Heart right ventricle (tissue), 16 donors: ENCODE data around the gene VWA7. TPM values are rescaled to one million over a fixed set of nuclear protein-coding genes. Genes with fewer than 3 reads are reported as not detected.

Experiments
- ATAC-seq, 8 donors: fragments of 200-7000 bp; cut with Tn5 transposase; one replicate each; pipeline ENCODE4 v1.9.1; 2020; ENCODE audit warnings: mild to moderate bottlenecking in 8 of 8, moderate library complexity in 8 of 8, moderate number of reproducible peaks in 1 of 8
- DNase-seq, 2 donors: peaks; one replicate each; pipeline ENCODE4 v3.0.0-alpha.2; 2020
- H3K27ac ChIP-seq, 10 donors: fragments of 200-600 bp; sonication (generic) in 2 of 10; one replicate each; pipeline versions ENCODE4 v1.5.0 to v1.8.0; 2020 to 2022; ENCODE audit warnings: mild to moderate bottlenecking in 3 of 10
- H3K27me3 ChIP-seq, 7 donors: fragments of 200-600 bp; one replicate each; pipeline ENCODE4 v1.8.0; 2021 to 2022; ENCODE audit warnings: mild to moderate bottlenecking in 2 of 7
- H3K36me3 ChIP-seq, 9 donors: fragments of 200-600 bp; sonication (generic) in 1 of 9; one replicate each; pipeline versions ENCODE4 v1.5.0 to v1.8.0; 2020 to 2022; ENCODE audit warnings: mild to moderate bottlenecking in 2 of 9
- H3K4me1 ChIP-seq, 9 donors: fragments of 200-600 bp; sonication (generic) in 1 of 9; one replicate each; pipeline versions ENCODE4 v1.5.0 to v1.8.0; 2020 to 2022; ENCODE audit warnings: mild to moderate bottlenecking in 4 of 9
- H3K4me3 ChIP-seq, 10 donors: fragments of 200-600 bp; sonication (generic) in 2 of 10; one replicate each; pipeline versions ENCODE4 v1.5.0 to v1.8.0; 2020 to 2022; ENCODE audit warnings: mild to moderate bottlenecking in 7 of 10, moderate library complexity in 2 of 10
- H3K9me3 ChIP-seq, 11 donors: fragments of 200-600 bp in 10 of 11; sonication (generic) in 2 of 11; one replicate each; pipeline versions ENCODE4 v1.5.0 to v1.8.0; 2013 to 2022; ENCODE audit warnings: mild to moderate bottlenecking in 2 of 11, control low read depth in 1 of 11, moderate library complexity in 1 of 11
- whole genome bisulfite sequencing, 2 donors: extraction: QIAGEN DNeasy Blood & Tissue Kit; methylation state at CpG; one replicate each; pipeline ENCODE4 v1.1.7; 2013; ENCODE audit warnings: inconsistent platforms in 1 of 2; 5-methylcytosine and 5-hydroxymethylcytosine counted together
- intact Hi-C, 10 donors: fragments of 100-400 bp; cut with DNase I; formaldehyde crosslinking; loops; one replicate each; pipeline versions ENCODE4 v1.11.1 to v1.14.2; 2022
- polyA plus RNA-seq, 2 donors: library from polyadenylated mRNA; stranded (reverse); fragments of 200-250 nt; gene quantifications; one replicate each; pipeline ENCODE4 v1.2.3, GENCODE V29; 2013
- total RNA-seq, 10 donors: library from RNA; stranded (reverse); fragmentation: NEBNext Ultra II Directional in 3 of 10; extraction: Animal tissue kit (Norgen Biotek cat#: 25700) in 3 of 10; gene quantifications; one replicate each; pipeline versions ENCODE4 v1.2.1 to v1.2.4, GENCODE V29; 2021 to 2023
- TF ChIP-seq, protein P1 (sequence below), 9 donors: fragments of 200-600 bp; sonication (generic) in 2 of 9; IDR thresholded peaks; one replicate each; pipeline versions ENCODE4 v1.5.0 to v1.8.0; 2021 to 2022; ENCODE audit warnings: antibody characterized with exemption in 9 of 9, mild to moderate bottlenecking in 5 of 9, moderate library complexity in 1 of 9
- donor health status: Arrhythmogenic right ventricular cardiomyopathy.
- donor health status: ischemic (EF 13 %, LVEDD 7.1; RV severe dilation, severe dysfunction).
- donor health status: healthy with polysubstance abuse.
- donor health status: DM: no; HTN: yes; CAD: no.
- donor health status: DM: no; HTN: no; CAD: no.
- donor health status: ischemic (EF 25% LVEDD 6.9; RV normal size, moderate dysfunction).
- donor health status: ischemic (EF 25% LVEDD 5.7; RV mildly dilated, moderate dysfunction).
- donor health status: healthy.
- donor health status: DM: yes; HTN: yes; CAD: no.
- donor health status: Ischemic cardiomyopathy.
- donor health status: ischemic (EF 35%, LVEDD 5.7; RV mildly dilated, moderate dysfunction).
- donor health status: nonischemic (EF 11% LVEDD 7.7; RV severe dilation, severe dysfunction).
- donor health status: DM: yes; HTN: yes; CAD: no.
- donor health status: PGD.
- donor health status: ischemic (EF 29% LVEDD 5.4; RV normal size, mild dysfunction).
- donor health status: nonischemic (EF 23%, LVEDD 6.1; RV moderate dilation, normal function).

The VWA7 gene
- total and polyA plus RNA-seq, 12 donors, result 2.2 to 28.3 (median 17.3) TPM

DNA sequence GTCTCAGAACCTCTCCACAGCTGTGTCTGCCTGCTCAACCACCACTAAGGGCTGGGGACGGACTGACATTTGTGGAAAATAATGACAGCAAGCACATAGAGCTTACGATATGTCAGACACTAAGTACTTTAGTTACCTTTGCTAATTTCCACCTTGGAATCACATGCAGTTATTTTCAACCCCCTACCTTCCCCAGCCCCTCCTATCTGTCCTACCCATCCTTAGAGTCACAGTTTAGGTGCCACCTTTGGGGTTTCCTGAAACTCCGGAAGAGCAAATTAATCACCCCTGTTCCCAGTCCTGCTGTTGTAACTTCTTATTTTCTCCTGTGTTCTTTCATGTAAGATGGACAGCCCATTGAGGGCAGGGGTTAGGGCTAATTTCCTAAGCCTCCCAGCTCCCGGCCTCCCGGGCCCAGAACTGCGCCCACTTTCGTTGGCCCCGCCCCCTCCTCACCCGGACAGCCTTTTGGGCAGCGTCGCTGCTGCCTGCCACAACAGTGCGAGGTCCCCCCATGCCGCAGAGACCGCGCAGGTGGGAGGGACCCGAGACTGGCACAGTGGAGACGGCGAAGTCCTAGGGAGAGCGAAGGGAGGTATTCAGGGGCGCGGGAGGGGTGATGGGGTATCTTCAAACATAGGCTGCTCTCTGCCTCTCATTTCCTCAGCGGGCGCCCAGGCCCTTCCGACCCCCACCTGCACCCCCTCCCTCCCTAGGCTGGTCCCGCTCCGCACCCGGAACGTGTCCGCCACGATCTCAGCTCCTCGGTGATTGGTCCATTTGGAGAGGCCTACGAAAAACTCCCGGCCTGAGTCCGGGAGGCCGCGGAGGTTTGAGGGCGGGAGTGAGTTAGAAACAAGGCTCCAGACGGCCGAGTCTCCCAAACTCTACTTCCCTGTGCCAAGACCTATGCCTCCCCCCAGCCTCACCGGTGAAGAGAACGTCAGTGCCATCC, 49.1 kb downstream of the VWA7 start:
- TF ChIP-seq, protein P1, sequence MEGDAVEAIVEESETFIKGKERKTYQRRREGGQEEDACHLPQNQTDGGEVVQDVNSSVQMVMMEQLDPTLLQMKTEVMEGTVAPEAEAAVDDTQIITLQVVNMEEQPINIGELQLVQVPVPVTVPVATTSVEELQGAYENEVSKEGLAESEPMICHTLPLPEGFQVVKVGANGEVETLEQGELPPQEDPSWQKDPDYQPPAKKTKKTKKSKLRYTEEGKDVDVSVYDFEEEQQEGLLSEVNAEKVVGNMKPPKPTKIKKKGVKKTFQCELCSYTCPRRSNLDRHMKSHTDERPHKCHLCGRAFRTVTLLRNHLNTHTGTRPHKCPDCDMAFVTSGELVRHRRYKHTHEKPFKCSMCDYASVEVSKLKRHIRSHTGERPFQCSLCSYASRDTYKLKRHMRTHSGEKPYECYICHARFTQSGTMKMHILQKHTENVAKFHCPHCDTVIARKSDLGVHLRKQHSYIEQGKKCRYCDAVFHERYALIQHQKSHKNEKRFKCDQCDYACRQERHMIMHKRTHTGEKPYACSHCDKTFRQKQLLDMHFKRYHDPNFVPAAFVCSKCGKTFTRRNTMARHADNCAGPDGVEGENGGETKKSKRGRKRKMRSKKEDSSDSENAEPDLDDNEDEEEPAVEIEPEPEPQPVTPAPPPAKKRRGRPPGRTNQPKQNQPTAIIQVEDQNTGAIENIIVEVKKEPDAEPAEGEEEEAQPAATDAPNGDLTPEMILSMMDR (IDR thresholded peaks at IDR 0.05), result no peak
- peaks cover 0 to 64% (median 35%) of the 10 kb centered on the region in 9 donors for H3K36me3 ChIP-seq
- intact Hi-C loops, result loop anchor here in 6 of 10 donors (5.0 kb wide), 4 partner anchors 39 to 104 kb away; partner anchors contain the start of genes LY6G5C (in 1 of the 6) and VARS1 (in 1 of the 6)
- no peaks in the 10 kb centered on the region for H3K9me3 ChIP-seq
- peak overlapping the region in 9 of 10 donors; percentile 93 to 97 (median 94) for H3K27ac ChIP-seq
- 68 to 77% methylated on average over 41 of the region's 41 CpGs for WGBS, 2 donors
- H3K4me3 ChIP-seq, result peak overlapping the region; percentile 66 to 95 (median 78)
- DNase-seq (peak in 1 of 2 donors; percentile 32), ATAC-seq (no peak)
- H3K27me3 ChIP-seq, result no peaks in the 10 kb centered on the region
- H3K4me1 ChIP-seq, result peaks cover 10 to 67% (median 40%) of the 10 kb centered on the region in 9 donors

DNA sequence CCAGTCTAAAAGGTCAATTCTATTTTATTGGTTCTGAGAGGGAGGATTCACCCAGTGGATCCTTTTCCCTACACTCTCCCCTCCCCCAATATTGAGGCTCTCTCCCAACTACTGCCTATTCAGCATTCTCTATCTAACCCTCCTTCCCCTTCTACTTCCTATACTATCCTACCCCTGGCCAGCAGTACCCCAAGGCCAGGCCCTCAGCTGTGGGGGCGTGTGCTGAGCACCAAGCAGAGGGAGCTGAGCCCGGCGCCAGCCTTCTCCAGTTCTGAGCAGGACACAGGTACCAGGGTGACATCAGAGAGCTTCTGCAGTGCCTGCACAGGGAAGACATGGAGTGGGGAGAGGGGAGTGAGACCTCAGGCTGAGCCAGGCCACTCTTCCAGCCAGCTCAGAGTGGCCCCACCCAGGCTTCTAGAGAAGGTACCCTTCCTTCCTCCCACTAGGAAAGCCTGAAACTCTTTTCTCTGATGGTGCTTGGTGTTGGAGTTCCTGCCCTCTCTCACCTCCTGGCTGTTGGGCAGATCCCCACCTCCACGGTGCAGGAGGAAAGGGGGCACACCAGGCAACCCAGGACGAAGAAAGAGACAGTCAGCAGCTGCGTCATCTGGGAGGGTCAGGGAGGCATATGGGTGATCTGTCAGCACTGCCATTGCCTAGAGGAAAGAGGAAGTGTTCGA, 50.0 kb downstream of the VWA7 start:
- DNase-seq (peak in 1 of 2 donors; percentile 34), ATAC-seq (no peak)
- peaks cover 0 to 56% (median 26%) of the 10 kb centered on the region in 9 donors for H3K36me3 ChIP-seq
- intact Hi-C loops, result loop anchor here in 6 of 10 donors (5.0 kb wide), 4 partner anchors 40 to 105 kb away; partner anchors contain the start of genes LY6G5C (in 1 of the 6) and VARS1 (in 1 of the 6)
- no peaks in the 10 kb centered on the region for H3K9me3 ChIP-seq
- H3K4me1 ChIP-seq, result peaks cover 10 to 59% (median 38%) of the 10 kb centered on the region in 9 donors
- H3K4me3 ChIP-seq, result peak overlapping the region in 2 of 10 donors; percentile 78 to 79
- TF ChIP-seq, protein P1 (IDR thresholded peaks at IDR 0.05), result no peak
- H3K27ac ChIP-seq, result peak overlapping the region in 8 of 10 donors; percentile 31 to 97 (median 93)
- no peaks in the 10 kb centered on the region for H3K27me3 ChIP-seq
- 76 to 80% methylated on average over 7 of the region's 7 CpGs for WGBS, 2 donors

DNA sequence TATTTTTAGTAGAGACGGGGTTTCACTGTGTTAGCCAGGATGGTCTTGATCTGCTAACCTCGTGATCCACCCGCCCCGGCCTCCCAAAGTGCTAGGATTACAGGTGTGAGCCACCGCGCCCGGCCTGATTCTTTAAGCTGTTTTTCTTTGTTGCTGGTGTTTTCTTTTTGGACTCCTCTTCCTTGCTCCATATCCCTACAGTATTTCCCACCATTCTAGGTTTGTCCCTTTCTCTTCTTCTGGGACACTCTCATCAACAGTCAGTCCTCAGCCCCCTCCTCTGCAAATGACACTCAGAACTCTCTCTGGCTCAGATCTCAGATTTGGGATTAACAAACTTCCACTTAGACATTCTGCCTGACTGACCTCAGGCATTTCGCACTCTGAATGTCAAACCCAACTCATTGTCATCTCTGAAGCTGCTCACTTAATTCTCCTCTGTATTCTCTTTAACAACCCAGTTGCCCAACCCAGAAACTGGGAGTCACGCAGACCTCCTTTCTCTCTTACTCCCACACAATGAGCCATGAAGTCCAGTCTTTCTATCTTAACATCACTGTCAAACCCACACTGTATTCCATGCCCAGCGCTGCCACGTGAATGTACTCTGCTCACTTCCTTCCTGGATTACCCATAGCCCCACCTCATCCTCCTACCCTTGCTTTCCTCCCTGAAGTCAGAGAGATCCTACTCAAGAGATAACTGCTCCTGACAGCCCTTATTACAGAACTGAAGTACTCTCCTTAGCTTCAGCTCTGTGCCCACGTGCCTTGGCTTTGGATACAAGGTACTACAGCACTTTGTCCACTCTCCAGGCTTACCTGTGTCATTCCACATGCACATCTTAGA, 51.4 kb downstream of the VWA7 start:
- Histone ChIP-seq H3K9me3 (no peaks in the 10 kb centered on the region), H3K27ac (peak overlapping the region in 2 of 10 donors; percentile 19 to 94), H3K4me3 (no peak overlapping the region), H3K36me3 (peaks cover 0 to 41% (median 17%) of the 10 kb centered on the region in 9 donors), H3K27me3 (no peaks in the 10 kb centered on the region), H3K4me1 (peaks cover 9 to 44% (median 23%) of the 10 kb centered on the region in 9 donors)
- intact Hi-C loops, result loop anchor here in 6 of 10 donors (5.0 kb wide), 4 partner anchors 42 to 107 kb away; partner anchors contain the start of genes LY6G5C (in 1 of the 6) and VARS1 (in 1 of the 6)
- 84 to 91% methylated on average over 12 of the region's 12 CpGs for WGBS, 2 donors
- DNase-seq (no peak), ATAC-seq (no peak)
- TF ChIP-seq, protein P1 (IDR thresholded peaks at IDR 0.05), result no peak
